NCI-H2196 treated with DMSO at 0.1 percent for 48 hours (cell line): Measurements from ENCODE around the gene UFM1.
"Not testable (repeated sequence)": the region's sequence is repeated elsewhere in the genome, so short reads cannot be mapped to it uniquely, and the experiment has no call there.

Experiments
- DNase-seq: peaks from one replicate; lab custom pipeline; 2025; ENCODE audit not compliant: unreplicated experiment; lab: John Stamatoyannopoulos, UW

Gene UFM1

DNA sequence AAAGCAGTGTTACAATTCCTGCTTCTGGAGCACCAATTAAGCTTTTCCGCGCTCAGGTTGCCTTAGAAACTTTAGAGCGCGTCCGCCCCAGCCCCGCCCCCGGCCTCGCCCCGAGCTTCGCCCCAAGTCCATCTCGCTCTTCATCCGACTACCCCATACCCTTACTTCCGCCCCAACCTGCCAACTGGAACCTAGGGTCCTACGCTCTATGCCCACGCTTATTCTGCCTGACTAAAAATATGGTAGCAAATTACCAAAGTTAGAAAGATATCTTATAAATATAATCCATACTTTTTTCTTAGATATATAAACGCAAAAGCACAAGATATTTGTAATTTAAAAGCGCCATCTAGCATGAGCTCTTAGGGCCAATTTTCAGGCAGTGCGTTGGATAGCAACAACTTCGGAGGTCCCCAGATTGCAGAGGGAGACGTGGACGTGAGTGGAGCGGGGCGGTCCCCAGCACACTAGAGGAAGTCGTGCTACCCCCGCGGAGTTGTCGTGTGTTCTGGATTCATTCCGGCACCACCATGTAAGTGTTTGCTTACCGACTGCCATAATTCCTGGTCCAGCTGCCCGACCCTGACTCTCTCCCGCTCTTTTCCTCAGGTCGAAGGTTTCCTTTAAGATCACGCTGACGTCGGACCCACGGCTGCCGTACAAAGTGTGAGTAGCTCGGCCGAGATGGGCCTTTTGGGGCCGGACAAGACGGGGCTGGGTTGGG, at the start of gene UFM1:
Gene UFM1, plus strand, starts transcription at position 462 of the 724 bp plus-strand sequence. Its CDS starts 69 bp downstream, at position 531.
- DNase-seq: peak; percentile 75

DNA sequence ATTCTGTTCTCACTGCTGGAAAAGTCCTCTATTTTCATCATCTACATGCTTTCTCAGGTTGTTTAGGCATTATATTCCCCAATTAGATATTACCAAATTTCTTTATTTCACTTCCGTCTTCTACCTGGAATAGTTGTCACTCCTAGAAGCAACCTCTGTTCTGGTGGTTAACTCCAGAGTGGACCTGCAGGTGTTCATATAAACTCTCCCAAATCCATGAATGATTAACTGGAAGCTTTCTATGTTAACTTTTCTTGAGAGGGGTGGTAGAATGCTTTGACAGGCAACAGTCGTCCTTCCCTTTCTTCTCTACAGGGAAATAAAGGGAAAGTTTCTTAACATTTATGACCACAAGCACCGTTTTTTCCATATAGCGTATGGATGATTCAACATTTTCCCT, 48.4 kb upstream of the UFM1 start:
- no peak for DNase-seq

DNA sequence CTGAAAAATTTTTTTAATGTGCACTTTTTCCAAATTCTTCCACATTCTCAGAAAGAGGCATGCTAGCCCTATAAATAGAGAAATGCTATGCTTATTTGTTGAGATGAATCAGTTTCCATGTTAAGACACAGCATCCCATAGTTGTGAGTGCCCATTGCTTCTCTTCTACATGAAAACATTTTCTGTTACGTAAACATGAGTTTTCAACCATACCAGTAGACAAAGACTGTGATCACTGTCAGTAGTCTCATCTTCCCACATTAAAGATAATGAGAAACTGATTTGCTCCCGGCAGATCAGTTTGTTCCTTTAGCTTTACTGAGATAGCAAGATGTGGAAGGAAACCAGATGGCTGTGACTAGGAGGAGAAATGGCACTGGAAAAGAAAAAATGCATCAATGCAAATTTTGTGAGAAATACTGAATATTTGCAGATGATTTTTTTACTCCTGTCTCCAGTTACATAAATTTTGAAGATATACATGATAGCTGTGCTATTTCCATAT, 45.8 kb upstream of the UFM1 start:
- DNase-seq: no peak

DNA sequence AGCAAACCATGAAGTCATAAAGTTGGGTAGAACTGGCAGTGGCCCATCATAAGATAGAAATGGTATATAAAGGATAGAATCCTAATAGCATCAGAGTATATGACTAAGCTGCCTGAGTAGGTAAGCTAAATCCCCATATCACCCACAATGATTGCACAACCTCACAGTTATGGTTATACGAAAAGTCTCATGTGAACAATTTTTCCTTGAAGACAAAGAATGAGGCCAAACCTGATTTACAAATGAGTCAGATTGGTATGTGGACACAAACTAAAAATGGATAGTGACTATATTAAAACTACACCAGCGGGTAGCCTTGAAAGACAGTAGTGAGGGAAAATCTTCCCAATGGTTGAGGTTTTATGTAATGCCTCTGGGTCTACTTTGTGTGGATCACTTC, 40.9 kb upstream of the UFM1 start:
- no peak for DNase-seq

DNA sequence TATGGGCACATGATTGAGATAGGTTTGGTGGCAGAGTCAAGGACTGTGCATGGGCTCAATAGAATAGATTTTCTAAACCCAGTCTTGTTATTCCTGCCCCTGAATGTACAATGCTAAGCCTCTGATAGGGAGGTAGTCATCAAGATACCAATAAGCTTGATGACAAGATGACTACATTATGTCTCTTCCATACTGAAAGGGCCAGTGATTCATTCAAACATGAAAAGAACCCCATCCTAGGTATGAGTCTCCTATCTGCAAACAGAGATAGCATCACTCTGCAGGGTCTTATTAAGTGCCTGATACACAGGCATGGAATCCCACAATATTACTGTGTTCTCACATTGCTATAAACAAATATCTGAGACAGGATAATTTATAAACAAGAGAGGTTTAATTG, 40.3 kb upstream of the UFM1 start:
- no peak for DNase-seq

DNA sequence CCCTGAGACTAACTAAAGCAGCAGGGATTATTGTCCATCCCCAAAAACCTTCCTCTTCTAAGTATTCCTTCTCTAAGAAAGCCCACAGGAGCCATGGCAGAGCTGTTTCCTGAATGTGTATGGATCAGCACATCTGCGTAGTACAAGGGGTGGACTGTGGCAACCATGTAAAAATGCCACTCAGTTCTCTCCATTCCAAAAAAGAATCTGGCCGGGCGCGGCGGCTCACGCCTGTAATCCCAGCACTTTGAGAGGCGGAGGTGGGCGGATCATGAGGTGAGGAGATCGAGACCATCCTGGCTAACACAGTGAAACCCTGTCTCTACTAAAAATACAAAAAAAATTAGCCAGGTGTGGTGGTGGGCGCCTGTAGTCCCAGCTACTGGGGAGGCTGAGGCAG, 38.5 kb upstream of the UFM1 start:
- not testable (repeated sequence) for DNase-seq

DNA sequence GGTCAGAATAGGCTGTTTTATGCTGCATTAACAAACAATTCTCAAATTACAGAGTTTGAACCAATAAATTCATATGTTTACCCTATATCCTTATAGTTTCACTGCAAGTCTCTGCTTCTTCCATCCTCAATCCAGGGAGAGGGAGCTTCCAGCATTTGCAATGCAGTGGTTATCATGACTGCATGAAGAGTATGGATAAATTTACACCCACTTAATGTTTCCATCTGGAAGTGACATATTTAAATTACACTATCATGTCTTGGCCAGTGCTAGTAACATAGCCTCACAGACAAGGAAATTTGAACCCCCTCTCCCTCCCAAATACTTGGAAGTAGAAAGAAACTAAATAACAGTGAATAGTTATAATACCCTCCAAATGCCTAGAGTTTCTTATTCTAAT, 33.5 kb upstream of the UFM1 start:
- no peak for DNase-seq

DNA sequence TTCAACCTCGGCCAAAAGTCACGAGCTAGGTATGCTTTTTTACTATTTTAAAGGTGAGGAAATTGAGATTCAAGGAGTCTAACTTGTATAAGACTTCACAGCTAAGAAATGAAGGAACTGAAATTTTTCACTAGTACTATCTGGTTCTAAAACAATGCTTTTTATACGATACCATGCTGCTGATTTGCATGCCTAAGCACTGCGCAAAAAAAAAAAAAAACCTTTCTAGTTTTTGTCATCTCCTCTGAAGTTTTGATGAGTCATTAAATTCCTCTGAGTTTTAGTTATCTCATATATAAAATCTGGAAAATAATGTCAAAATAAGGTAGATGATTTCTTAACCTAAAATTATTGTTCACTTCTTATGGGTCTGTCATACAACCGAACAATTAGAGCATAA, 28.0 kb upstream of the UFM1 start:
- DNase-seq: no peak

DNA sequence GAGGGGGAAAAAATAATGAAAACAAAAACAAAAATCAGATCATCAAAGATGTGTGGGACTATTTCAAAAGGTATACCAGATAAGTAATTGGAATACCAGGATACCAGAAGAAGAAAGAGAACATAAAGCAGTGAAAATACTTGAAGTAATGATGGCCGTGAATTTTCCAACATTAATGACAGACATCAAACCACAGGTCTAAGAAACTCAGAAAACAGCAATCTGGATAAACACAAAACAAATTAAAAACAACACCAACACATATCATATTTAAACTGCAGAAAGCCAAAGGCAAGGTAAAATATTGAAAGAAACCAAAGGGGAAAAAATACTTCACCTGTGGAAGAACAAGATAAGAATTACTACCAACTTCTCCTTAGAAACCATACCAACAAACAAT, 24.2 kb upstream of the UFM1 start:
- no peak for DNase-seq

DNA sequence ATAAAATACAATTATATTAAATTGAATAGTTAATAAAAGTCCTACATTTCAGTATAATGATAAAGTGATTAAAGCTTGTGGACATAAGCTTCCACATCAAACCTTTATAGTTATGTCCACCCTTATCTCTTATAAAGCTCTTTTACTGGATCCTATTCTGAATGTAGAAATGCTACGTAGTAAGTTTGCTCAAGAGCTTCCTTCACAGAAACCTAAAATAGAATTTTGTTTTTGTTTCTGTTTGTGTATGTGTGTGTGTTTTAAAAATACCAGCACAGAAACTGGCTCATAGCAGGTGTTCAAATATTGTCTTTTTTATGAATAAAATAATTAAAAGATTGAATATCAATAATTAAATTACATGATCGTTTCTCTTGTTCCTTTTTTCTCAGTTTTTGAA, 21.0 kb upstream of the UFM1 start:
- no peak for DNase-seq

DNA sequence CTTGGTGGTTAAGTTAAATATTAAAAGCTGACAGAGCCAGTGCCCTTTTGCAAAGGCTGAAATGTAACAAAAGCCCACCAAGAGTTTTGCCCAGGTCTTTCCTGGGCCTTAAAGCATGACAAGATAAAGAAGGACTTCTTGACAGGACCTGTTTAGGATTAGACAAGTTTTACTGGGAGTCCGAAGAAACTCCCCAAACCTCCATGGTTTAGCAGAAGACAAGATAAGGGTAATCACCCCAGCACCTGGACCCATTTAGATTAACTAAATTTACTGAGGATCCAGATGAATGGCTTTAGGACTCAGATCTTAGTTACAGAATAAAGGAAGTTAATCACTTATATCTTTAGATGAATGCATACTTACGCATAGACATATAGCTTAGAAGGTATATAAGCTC, 14.8 kb upstream of the UFM1 start:
- DNase-seq: no peak

DNA sequence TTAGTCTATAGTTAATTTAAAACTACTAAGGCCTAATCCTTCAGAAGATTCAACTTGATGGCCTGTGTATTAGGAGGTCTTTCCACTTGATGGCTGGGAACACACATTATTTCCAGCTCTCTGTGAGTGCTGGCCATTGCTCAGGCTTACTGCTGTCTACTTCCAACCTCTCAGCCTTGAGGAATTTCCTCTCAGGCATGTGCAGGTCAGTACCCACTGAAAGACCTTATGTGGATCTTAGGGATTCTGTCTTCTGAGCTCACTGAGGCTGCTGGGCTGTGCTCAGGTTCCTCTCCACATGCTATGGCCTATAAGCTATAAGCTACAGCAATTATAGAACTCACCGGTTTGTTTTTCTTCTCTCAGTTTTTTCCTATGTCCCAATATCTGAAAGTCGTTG, 11.6 kb upstream of the UFM1 start:
- no peak for DNase-seq

DNA sequence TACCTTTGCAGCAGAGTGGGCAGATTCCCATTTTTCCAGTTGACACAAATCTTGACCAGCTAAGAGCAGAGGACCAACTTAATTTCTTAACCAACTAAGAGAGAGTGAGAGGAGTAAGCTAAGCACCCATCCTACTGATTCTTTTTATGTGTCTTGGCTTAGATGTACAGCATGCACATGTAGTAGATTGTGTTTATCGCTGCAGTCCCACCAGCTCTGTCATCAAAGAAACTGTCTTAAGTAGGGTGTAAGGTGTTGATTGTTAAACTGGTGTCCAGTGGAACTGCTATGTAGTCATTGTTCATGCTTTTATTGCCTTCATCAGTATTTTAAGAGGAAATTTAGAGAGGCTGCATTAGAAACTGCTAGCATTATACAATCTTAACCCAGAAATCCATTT, 9.0 kb upstream of the UFM1 start:
- DNase-seq: no peak

DNA sequence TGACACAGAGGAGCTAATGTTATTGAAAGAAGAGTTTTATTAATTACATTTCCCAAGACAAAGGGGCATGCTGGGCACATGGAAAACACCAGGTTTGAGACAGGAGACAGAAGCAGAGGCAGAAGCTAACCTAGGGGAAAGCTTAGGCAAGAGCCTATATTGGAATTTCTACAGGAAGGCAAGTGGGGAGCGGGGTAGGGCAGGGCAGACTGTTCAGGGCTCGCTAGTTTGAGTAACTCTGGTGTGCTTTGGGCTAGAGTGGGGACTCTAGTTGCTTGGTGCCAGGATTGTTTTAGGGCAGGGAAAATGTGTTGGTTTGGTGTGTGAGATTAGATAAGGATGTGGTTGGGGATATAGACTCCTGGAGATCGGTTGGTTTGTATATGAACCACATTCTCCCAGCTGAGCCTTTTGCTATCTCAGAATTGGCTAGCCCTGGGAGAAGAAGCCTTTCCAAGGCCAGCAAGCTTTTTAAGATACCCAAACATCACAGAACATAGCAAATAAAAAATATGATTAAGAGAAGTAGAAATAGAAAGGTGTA, 8.4 kb upstream of the UFM1 start:
- no peak for DNase-seq

DNA sequence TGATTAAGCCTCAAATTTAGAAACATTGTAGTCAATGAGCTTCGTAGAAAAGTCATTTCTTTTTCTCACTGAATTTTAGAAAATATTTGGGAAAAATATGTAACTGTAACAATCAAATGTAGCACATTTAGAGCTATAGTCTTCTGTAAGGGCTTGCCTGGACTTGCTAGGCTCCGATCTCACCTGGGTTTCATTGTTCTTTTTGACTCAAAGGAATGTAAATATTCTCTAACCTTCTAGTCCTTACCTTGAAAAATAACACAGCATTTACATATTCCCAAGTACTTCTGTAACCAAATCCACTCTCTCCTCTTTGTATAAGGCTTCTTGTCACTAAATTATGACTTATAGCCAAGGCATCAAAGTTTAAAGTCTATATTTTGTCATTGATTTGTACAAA, 2.9 kb upstream of the UFM1 start:
- DNase-seq: no peak

DNA sequence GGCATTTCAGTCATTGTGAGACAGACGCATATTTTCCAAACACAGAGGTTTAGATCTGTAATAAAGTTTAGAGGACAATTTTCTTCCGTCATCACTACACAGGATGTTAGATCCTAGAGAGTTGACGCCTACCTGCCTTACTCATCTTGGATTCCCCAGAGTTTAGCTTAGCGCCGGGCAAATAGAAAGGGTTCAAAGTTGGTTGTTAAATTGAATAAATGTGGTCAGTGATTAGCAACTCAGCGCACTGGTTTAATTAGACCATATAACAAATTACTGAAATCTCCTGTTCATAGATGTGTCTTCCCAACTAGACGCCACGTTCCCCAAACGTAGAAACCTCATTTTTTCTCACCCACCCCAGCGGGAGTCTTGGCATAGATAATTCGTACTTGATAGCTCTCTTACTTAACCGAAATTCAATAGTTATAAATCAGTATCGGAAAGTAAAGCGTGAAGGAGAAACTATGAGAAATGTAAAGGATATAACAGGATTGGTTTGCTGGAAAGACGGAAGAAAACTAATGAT, 726 bp upstream of the UFM1 start:
- no peak for DNase-seq

DNA sequence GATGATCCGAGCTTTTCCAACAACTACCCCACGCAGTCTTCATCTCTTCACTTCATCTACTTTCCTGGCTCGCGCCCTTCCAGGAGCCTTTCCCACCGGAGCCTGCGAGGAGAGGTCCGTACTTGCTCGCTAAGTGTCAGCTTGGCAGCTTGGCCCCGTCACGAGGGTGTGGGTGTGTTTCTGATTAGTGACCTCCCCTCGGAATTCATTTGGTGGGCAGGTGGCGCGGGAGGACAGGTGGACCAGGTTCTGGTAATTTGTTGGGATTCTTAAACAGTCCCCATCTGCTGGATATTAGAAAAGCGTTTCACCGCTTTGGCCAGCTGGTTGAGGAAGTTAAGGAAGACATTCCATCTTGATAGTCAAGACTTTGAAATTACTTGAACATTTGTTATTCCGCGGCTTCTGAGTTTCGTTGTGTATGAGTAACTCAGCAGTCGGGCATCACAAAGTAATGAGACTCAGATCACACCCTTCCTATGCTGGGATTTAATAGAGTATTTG, 515 bp downstream of the UFM1 start:
- DNase-seq: peak; percentile 18

DNA sequence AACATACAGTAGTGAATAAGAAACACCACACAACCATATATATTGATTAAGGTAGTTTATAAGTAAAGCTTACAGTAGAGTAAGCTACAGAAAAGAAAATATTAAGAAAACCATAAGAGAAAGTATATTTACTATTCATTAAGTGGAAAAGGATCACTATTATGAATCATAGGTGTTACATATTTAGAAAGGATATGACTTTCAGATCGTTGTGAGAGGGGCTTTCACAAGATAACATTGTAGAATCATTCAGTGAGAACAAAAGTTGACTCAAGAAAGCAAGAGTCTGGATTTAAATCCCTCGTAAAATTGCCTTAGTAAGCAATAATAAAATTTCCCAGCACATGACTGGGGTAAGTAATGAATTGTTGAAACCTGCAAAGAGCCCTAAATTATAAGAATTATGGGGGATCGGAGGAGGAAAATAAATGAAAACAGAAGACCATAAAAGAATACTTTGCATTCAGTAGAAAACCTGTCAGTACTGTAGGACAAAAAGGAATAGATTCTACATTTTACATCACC, 6.0 kb downstream of the UFM1 start:
- DNase-seq: no peak

DNA sequence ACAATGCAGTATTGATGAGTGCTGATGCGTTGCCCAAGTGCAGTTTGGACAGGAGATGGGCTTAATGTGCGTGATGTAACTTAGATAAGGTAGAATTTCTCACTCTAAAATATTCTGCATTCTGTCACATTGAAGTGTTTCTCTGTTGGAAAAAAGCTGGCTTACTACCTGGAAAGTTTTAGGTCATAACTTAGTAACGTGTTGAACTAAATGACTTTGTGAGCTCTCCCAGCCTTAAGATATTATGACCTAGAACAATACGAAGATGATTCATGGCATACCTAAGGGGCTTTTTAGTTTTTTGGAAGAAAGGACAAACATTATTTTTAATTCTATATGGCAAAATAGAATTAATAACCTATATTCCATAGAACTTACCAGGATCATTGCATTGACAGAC, 9.0 kb downstream of the UFM1 start:
- DNase-seq: no peak

DNA sequence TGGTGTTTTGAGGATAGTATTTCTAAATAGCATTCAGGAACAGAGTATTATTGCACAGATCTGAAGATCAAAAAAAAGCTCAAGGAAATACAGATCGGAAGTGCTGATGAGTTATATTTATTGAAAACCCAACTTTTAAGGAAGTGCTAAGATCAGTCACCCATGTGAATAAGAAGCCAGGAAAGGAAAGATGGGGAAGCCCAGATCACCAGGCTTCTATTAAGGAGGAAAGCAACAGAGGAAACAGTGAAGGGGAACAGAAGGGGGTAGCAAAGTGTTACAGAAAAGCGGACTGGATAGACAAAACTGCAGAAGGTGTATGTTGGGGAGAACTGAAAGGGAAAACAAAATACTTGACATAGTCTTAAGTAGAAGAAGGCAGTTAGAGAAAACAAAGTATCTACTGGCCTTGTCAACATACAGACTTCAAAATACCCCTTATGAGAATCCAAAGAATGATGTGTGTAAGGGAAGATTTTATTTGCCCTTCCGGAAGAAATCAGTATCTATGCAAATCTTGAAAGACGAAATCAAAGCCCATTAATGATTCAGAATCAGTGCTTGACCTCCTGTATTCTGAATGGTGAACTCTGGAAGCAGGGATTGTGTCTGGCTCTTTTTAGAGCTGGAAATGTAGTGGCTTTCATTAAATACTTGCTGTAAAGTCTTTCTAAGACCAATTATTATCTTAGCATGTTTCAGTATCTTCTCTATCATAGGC, 12.1 kb downstream of the UFM1 start:
- no peak for DNase-seq

DNA sequence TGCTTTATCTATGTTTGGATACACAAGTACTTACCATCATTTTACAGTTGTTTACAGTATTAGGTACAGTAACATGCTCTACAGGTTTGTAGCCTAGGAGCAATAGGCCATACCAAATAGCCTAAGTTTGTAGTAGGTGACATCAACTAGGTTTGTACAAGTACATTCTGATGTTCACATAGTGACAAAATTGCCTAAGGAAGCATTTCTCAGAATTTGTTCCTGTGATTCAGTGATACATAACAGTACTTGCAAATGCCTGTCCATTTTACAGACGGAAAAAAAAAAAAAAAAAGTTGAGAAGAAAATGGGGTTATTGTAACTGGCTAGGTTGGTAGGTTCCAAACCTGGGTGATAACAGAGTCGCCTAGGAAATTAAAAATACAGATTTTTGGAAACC, 13.6 kb downstream of the UFM1 start:
- DNase-seq: no peak

DNA sequence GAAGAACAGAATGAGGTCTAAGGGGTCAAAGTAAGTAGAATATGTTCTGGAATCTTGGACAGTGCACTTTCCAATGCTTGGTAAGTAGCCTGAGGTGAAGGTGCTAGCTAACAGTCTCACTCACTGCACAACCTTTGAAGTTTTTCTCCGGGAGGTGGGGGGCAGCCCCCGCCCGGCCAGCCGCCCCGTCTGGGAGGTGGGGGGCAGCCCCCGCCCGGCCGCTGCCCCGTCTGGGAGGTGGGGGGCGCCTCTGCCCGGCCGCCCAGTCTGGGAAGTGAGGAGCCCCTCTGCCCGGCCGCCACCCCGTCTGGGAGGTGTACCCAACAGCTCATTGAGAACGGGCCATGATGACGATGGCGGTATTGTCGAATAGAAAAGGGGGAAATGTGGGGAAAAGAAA, 14.1 kb downstream of the UFM1 start:
- DNase-seq: not testable (repeated sequence)
